ENCODE data around the gene SOX6.

GRCh38 chr11:16341853-16342252 is 14.5 kb downstream of the SOX6 start:
- TF ChIP-seq CTCF (IDR thresholded peaks at IDR 0.05) (no peak), POLR2A (IDR thresholded peaks at IDR 0.05) (no peak)

Data from right lobe of liver (tissue), 4 donors.